Gastroesophageal sphincter (tissue), 3 donors: ENCODE results near the gene RPL10.
"Not testable (repeated sequence)": the region's sequence is repeated elsewhere in the genome, so short reads cannot be mapped to it uniquely, and the experiment has no call there.

Source experiments
- POLR2A ChIP-seq, 2 donors: fragments of 450-650 bp; IDR thresholded peaks; one replicate each; pipeline ENCODE4 v1.6.1; 2017; ENCODE audit warnings: antibody characterized with exemption in 2 of 2, mild to moderate bottlenecking in 2 of 2, moderate library complexity in 1 of 2
- TF ChIP-seq, protein P1 (sequence below), 4 experiments: fragments of 200-600 bp in 2 of 4; fragments of 450-650 bp in 2 of 4; sonication (generic) in 1 of 4; IDR thresholded peaks; one replicate each; pipeline ENCODE4 v1.5.1; 2017 to 2019; ENCODE audit warnings: antibody characterized with exemption in 4 of 4, mild to moderate bottlenecking in 2 of 4, moderate library complexity in 2 of 4

DNA sequence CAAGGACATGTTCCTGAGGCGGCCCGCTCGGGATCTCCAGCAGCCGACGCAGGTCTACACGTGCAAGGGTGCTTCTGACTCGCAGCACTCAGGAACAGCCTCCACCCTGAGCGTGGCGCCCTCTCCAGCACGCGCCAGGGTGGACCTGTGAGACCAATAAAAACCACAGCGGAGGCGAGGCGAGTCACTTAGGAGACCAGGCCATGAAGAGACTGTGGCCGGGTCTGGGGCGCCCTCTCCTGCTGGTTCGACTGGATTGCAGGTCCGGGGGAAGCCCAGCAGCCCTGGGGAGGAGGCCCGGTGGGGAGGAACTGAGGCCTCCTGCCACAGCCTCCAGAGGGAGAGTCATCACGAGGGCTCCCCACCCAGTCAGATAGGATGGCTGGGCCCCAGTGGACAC, 10.1 kb upstream of the RPL10 start:
- TF ChIP-seq POLR2A (IDR thresholded peaks at IDR 0.05), result not testable (repeated sequence)
- TF ChIP-seq, protein P1, sequence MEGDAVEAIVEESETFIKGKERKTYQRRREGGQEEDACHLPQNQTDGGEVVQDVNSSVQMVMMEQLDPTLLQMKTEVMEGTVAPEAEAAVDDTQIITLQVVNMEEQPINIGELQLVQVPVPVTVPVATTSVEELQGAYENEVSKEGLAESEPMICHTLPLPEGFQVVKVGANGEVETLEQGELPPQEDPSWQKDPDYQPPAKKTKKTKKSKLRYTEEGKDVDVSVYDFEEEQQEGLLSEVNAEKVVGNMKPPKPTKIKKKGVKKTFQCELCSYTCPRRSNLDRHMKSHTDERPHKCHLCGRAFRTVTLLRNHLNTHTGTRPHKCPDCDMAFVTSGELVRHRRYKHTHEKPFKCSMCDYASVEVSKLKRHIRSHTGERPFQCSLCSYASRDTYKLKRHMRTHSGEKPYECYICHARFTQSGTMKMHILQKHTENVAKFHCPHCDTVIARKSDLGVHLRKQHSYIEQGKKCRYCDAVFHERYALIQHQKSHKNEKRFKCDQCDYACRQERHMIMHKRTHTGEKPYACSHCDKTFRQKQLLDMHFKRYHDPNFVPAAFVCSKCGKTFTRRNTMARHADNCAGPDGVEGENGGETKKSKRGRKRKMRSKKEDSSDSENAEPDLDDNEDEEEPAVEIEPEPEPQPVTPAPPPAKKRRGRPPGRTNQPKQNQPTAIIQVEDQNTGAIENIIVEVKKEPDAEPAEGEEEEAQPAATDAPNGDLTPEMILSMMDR (IDR thresholded peaks at IDR 0.05), result not testable (repeated sequence)
